NCI-H1092 treated with DMSO at 0.1 percent for 48 hours (cell line): ENCODE results near the gene WFIKKN1.

ENCODE experiments used
- DNase-seq: peaks from one replicate; lab custom pipeline; 2025; lab: John Stamatoyannopoulos, UW

Gene WFIKKN1

DNA sequence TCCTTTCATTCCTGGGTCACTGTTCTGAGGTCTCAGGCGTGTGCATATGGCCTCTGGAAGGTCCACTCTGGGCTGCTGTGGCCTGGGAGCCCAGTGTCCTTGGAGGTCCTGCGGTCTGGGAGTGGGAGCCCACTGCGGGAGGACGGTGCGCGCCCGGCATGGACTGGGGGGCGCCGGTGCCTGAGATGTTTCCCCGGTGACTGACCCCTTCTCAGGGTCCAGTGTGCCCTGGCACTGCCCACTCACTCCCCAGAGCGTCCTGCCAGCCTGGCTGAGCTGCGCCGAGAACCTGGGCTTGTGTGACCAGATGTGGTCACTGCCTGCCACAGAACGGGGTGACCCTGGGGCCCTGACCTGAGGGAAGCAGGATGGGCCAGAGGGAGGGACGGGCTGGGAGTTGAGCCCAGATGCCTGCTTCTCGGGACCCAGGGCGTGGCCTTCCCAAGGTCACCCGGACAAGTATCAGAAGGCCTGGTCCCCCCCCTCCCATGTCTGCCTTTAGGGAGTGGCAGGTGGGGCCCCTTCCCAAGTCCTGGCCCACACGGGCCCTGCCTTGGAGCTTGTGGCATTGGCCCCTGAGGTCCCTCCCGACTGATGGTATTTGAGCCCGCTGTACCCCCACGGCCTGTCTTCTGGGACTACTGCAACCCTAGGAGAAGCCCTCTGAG is 43.6 kb downstream of the WFIKKN1 start:
- no peak for DNase-seq

DNA sequence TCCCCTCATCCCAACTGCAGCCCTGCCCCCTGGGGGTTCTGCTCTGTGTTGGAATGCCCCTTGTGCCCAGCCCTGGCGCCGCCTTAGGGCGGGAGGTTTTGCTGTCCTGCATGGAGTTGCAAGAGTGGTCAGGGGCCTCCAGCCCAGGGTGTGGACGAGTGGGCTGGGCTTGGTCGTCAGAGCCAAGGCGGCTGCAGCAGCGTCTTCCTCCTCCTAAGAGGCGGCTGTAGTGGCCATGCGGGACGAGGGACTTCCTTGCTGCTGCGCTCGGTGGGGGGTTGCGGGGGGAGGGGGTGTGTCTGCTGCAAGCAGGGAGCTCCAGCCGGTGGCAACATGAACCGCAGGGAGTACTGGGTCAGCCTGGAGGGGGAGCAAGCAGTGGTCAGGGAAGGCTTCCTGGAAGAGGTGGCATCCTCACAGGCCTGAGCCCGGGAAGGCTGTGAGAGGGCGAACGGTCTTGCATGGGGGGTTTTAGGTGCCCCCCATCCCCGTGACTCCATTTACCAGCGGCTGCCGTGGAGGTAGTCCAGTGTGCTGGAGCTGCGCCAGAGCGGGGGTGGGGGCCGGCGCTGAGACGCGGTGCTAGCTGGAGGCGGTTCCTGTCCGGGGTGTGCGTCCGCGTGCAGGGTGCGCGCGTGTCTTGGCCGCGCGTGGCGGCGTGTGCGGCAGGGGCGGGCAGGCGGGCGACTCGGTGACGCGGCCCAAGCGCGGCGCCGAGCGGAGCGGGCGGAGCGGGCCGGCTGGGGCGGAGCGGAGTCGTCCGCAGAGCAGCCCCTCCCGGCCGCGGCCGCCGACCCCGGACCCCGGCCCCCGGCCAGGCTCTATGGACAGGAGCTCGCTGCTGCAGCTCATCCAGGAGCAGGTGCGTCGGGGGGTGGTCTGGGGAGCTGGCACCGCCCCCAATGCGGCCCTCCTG is 44.4 kb downstream of the WFIKKN1 start, which contains the start of gene RHBDL1:
Gene RHBDL1 (plus strand): TSS at position 704 of the 916 bp plus-strand sequence. CDS start 120 bp downstream, at position 824.
- DNase-seq = no peak

DNA sequence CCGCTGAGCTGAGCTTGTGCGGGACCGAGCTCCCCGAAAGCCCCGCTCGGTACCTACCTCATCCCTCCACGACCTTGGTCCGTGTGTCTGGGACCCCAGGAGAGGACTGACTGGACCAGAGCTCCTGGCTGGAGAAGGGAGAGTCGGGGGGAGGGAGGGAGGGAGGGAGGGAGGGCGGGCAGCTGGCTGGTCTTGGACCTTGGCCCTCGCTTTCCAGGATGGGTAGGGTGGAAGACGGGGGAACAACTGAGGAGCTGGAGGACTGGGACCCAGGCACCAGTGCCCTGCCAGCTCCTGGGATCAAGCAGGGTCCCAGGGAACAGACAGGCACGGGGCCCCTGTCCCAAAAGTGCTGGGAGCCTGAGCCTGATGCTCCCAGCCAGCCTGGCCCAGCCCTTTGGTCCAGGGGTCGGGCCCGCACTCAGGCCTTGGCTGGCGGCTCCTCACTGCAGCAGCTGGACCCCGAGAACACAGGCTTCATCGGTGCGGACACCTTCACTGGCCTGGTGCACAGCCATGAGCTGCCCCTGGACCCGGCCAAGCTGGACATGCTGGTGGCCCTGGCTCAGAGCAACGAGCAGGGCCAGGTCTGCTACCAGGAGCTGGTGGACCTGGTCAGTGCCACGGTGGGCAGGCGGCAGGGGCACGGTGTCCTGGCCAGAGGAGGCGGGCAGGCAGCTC is 45.2 kb downstream of the WFIKKN1 start:
- no peak for DNase-seq

DNA sequence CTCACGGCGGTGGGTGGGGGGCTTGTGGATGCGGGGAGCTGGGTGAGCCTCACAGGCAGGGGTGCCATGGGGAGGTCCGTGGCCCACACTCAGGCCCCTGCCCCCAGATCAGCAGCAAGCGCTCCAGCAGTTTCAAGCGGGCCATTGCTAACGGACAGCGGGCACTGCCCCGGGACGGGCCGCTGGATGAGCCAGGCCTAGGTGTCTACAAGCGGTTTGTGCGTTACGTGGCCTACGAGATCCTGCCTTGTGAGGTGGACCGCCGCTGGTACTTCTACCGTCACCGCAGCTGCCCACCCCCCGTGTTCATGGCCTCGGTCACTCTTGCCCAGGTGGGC is 45.7 kb downstream of the WFIKKN1 start:
- no peak for DNase-seq

DNA sequence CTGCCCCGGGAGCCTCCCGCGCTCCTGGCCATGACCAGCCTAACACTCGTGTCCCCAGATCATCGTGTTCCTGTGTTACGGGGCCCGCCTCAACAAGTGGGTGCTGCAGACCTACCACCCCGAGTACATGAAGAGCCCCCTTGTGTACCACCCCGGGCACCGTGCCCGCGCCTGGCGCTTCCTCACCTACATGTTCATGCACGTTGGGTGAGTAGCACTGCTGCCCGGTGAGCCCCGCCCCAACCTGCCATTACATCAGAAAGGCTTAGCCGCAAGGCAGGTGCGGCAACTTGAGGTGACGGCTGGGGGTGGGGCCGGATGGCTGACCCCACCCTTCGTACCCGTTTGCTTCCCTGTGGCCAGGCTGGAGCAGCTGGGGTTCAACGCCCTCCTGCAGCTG is 46.1 kb downstream of the WFIKKN1 start:
- DNase-seq = no peak

DNA sequence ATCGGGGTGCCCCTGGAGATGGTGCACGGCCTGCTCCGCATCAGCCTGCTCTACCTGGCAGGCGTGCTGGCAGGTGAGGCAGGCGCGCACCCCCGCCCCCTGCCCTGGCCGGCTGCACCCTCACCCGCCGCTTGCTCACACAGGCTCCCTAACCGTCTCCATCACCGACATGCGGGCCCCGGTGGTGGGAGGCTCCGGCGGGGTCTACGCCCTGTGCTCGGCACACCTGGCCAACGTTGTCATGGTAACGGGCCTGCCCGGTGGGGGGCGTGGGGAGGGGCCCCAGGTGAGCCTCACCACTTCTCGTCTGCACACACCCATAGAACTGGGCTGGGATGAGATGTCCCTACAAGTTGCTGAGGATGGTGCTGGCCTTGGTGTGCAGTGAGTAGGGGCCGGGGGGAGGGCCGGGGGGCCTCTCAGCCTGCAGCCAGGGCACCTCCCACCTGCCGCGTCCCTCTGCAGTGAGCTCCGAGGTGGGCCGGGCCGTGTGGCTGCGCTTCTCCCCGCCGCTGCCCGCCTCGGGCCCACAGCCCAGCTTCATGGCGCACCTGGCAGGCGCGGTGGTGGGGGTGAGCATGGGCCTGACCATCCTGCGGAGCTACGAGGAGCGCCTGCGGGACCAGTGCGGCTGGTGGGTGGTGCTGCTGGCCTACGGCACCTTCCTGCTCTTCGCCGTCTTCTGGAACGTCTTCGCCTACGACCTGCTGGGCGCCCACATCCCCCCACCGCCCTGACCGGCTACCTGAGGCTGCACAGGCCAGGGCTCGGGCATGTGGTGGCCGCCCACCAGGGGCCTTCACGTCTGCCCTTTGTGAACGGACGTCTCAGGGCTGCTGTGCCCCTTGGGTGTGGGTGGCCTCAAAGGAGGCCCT is 46.8 kb downstream of the WFIKKN1 start:
- DNase-seq = no peak

DNA sequence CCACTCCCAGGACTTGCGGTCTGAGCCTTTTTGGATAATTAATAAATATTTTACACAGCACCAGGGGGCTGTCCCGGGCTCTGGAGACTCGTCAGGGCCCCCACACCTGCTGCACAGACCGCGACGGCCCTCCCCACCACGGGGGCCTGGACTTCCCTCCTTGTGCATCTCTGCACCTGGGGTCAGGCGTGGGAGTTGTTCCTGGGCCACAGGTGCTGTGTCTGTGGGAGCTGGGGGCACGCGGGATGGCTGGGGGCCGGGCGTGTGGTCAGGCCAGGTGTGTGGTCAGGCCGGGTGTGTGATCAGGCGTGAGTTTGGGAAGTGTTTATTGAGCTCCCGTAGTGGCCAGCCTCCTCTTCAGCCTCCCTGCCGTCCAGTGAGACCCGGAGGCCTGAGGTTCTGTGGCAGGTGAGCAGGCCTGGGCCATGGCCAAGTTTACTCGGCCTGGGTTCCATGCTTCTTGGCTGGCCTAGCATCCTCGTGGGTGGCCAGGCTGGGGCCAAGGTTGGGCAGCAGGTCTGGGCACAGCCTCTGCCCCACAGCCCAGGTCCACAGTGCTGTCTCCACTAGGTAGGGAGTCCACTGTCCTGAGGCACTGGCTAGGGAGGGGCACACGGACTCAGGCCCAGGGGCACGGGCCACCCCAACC is 47.5 kb downstream of the WFIKKN1 start:
- DNase-seq = no peak

DNA sequence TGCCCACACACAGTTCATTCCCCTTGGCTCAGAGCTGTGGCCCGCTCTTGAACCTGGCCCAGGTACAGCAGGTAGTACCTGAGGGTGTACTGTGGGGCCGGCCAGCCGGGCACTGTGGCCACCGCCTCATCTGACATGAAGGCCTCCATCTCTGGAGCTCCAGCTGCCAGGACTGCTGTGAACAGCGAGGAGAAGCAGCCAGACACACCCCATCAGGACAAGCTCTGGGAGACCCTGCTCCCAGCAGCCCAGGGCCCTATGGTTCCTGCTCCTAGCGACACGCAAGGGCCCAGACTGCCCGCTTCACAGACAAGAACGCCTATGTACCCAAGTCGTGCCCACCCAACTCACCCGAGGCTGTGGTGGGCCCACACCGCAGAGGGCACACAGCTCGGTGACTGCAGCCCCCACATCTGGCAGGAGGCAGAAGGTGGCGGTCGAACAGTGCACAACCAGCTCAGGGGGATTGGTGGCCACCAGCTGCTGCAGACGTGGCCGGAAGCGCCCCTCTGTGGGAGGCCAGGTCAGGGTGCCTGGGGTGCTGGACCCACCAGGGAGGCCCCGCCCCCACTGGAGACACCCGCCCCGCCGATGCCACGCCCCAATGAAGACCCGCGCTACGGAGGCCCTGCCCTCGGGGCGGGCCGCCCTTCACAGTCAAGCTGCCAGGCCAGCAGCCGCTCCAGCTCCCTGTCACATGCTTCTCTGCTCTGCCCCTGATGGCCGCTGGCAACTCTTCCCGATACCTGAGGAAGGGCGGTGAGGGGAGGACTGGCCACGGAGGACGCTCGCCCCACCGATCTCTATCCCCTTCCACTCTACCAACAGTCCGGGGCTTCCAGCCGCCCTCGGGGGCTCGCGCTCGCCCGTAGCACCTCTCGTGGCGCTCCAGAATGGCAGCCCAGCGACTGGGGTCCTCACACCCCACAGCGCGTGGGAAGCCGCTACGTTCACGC is 48.4 kb downstream of the WFIKKN1 start:
- peak; percentile 77 for DNase-seq

DNA sequence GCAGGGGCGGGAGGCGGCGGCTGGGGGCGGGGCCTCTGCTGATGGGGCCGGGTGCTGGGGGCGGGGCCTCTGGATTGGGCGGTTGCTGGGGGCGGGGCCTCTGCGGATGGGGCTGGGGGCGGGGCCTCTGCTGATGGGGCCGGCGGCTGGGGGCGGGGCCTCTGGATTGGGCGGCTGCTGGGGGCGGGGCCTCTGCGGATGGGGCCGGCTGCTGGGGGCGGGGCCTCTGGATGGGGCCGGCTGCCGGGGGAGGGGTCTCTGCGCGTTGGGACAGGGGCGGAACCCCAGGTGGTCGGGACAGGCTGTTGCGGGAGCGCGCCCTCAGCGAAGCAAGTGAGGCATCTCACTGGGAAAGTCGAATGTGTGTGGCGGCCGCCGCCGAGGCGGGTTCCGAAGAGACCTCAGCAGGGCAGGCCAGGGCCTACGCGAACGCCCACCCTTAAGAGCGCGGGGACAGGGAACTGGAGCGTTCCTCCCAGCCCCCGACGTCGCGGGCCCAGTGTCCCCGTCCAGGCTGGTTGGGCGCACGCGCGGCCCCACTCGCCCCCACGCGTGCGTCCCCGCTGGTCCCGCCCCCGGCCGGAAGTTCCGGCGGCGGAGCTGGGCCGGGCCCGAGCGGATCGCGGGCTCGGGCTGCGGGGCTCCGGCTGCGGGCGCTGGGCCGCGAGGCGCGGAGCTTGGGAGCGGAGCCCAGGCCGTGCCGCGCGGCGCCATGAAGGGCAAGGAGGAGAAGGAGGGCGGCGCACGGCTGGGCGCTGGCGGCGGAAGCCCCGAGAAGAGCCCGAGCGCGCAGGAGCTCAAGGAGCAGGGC is 49.2 kb downstream of the WFIKKN1 start, which contains the start of gene STUB1:
Gene STUB1 (plus strand): TSS at position 597 of the 811 bp plus-strand sequence. CDS start 116 bp downstream, at position 713.
- peak; percentile 88 for DNase-seq

DNA sequence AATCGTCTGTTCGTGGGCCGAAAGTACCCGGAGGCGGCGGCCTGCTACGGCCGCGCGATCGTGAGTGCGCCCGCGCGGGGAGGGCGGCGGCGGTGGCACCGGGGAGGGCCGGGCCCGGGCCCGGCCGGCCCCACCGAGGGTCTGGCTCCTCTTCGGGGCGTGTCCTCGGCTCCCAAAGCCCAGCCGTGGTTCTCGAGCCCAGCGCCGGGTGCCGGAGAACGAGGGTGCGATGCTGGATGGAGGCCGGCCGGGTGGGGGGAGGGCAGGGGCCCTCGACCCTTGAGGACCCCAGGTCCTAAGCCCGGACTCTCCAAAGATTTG is 49.8 kb downstream of the WFIKKN1 start:
- DNase-seq = no peak

DNA sequence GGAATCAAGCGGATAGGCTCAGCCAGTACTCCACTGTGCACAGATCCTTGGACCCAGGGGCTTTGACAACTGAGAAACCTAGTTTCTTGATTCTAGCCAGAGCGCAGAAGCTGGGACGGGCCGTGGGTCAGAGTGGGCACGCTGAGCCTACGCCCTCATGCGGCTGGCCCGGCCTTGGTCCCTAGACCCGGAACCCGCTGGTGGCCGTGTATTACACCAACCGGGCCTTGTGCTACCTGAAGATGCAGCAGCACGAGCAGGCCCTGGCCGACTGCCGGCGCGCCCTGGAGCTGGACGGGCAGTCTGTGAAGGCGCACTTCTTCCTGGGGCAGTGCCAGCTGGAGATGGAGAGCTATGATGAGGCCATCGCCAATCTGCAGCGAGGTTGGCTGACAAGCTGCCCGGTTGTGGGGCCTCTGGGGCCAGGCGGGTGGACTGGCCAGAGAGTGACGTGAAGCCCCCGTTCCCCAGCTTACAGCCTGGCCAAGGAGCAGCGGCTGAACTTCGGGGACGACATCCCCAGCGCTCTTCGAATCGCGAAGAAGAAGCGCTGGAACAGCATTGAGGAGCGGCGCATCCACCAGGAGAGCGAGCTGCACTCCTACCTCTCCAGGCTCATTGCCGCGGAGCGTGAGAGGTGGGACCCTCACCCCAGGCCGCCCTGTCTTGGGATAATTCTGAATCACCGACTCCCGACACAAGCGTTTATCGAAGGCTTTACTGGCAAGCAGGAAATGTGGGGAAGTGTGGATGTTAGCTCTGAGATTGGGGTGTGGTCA is 50.4 kb downstream of the WFIKKN1 start:
- DNase-seq = no peak

DNA sequence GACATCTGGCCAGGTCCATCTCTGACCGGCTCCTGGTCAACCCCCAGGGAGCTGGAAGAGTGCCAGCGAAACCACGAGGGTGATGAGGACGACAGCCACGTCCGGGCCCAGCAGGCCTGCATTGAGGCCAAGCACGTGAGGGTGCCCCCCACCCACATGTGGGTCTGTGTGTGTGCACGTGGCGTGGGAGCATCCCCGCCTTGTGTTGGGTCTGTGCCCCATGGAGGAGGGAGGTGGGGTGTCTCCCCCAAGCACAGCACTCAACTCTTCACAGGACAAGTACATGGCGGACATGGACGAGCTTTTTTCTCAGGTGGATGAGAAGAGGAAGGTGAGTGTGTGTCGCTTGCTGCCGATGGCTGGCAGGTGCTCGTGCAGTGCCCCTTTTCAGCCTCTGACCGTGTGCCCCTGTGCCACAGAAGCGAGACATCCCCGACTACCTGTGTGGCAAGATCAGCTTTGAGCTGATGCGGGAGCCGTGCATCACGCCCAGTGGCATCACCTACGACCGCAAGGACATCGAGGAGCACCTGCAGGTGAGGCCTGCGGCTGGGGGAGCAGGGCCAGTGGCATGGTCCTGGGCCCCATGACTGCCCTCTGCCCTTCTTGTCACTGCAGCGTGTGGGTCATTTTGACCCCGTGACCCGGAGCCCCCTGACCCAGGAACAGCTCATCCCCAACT is 51.1 kb downstream of the WFIKKN1 start:
- DNase-seq = no peak

DNA sequence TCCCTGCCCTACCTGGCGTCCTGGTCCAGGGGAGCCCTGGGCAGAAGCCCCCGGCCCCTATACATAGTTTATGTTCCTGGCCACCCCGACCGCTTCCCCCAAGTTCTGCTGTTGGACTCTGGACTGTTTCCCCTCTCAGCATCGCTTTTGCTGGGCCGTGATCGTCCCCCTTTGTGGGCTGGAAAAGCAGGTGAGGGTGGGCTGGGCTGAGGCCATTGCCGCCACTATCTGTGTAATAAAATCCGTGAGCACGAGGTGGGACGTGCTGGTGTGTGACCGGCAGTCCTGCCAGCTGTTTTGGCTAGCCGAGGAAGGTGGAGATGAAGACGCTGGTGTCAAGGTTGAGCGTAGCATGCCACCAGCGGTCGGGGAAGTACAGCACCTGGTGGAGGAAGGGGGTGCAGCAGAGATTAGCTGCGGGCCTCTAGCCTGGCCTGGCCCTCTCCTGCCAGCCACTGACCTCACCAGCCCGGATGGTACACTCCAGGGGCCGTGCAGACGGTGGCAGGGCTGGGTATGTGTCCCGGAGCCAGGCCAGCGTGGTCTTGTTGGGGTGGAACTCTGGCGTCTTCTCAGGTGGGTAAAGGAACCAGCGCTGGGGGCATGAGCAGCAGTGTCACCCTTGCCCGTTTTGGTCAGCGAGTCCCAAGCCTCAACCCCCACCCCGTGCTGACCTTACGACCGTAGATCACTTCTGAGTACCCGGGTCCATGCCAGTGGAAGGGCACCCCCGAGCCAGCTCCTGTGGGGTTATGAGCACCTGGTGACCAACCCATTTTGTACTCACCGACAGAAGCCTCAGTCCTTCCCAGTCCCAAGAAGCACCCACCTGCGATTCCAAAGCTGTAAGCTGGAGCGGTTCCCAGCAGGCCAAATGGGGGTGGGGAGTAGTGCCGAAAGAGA is 52.0 kb downstream of the WFIKKN1 start:
- DNase-seq = no peak

DNA sequence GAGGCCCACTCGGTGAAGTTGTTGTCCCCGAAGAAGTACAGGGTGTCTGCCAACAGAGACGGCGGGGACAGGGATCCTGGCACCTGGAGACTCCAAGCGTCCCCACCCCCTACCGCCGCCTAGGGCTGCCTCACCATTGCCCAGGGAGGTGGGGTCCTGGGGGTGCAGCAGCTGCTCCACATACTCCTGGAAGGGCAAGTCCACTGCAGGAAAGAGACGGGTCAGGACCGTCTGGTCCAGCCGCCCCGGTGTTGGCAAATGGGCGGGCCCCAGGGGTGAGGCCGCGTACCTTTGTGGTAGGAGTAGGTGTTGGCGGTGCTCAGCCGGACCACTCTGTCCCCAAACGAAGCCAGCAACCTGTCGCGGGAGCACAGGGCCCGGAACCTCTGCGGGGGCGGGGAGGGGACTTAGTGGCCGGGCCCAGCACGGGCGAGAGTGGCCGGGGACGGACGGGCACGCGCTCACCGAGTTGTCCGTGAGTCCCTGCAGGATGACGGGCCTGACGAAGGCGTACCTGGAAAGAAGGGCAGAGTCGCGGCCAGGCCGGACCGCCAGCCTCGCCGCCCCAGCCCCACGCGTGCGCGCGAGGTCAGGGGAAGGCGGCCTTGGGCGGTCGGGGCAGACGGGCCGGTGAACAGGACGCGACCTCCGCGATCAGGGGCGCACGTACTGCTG is 52.7 kb downstream of the WFIKKN1 start:
- no peak for DNase-seq
